ENCODE data around the gene SV2B. TPM values are rescaled to one million over a fixed set of nuclear protein-coding genes. Genes with fewer than 3 reads are reported as not detected.

The SV2B gene
- total RNA-seq, 2 donors from 2014 or later, result 6.5 to 8.8 TPM

DNA sequence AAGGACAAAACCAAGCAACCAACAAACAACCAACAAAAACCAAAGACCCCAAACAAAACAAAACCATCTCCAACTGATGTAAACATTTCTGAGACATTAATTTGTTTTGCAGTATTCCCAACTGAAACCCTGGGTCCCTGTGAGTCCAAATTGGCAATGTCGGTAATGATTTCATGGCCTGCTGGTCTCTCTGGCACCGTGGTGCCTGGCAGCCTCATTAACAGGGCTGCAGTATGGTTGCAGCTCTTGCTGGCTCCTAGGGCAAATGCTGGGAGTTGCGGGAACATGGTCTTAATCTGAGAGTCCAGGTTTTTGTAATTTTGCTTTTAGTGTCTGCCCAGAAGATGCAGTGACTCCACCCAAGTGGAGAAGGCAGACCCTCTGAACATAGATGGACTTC lies 128.3 kb downstream of the SV2B start:
- no peak for DNase-seq
- no peaks in the 10 kb centered on the region for H3K36me3 ChIP-seq (ENCODE audit: control insufficient read depth, insufficient read depth, low read length)
- peaks cover 20% of the 10 kb centered on the region for H3K27me3 ChIP-seq (ENCODE audit: control insufficient read depth, insufficient read depth, low read length, poor library complexity, severe bottlenecking)
- H3K36me3 Mint-ChIP-seq (ENCODE audit: low read depth), result no peaks in the 10 kb centered on the region
- H3K9me3 ChIP-seq (ENCODE audit: control insufficient read depth, low read length), result no peaks in the 10 kb centered on the region
- H3K9ac ChIP-seq (ENCODE audit: extremely low read depth, low read length, poor library complexity, severe bottlenecking), result no peak overlapping the region
- 76 to 92% methylated on average over 3 of the region's 3 CpGs for whole genome bisulfite sequencing, 2 experiments (ENCODE audit: insufficient coverage in 1 of 2, insufficient read length in 1 of 2)
- H3K4me1 ChIP-seq (ENCODE audit: control insufficient read depth, insufficient read depth, low read length), result no peaks in the 10 kb centered on the region
- no peak overlapping the region for H3K4me3 Mint-ChIP-seq
- H3K4me3 ChIP-seq (ENCODE audit: low read length), result no peak overlapping the region
- H3K27ac ChIP-seq (ENCODE audit: low read depth, low read length), result no peak overlapping the region
- H3K27me3 Mint-ChIP-seq (ENCODE audit: insufficient read depth), result peaks cover 18% of the 10 kb centered on the region
- TF ChIP-seq, protein P1, sequence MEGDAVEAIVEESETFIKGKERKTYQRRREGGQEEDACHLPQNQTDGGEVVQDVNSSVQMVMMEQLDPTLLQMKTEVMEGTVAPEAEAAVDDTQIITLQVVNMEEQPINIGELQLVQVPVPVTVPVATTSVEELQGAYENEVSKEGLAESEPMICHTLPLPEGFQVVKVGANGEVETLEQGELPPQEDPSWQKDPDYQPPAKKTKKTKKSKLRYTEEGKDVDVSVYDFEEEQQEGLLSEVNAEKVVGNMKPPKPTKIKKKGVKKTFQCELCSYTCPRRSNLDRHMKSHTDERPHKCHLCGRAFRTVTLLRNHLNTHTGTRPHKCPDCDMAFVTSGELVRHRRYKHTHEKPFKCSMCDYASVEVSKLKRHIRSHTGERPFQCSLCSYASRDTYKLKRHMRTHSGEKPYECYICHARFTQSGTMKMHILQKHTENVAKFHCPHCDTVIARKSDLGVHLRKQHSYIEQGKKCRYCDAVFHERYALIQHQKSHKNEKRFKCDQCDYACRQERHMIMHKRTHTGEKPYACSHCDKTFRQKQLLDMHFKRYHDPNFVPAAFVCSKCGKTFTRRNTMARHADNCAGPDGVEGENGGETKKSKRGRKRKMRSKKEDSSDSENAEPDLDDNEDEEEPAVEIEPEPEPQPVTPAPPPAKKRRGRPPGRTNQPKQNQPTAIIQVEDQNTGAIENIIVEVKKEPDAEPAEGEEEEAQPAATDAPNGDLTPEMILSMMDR (conservative IDR thresholded peaks at IDR 0.05), result no peak
- peaks cover 10% of the 10 kb centered on the region for H3K4me1 Mint-ChIP-seq
- no peak overlapping the region for H3K27ac Mint-ChIP-seq
- no peaks in the 10 kb centered on the region for H3K9me3 Mint-ChIP-seq

DNA sequence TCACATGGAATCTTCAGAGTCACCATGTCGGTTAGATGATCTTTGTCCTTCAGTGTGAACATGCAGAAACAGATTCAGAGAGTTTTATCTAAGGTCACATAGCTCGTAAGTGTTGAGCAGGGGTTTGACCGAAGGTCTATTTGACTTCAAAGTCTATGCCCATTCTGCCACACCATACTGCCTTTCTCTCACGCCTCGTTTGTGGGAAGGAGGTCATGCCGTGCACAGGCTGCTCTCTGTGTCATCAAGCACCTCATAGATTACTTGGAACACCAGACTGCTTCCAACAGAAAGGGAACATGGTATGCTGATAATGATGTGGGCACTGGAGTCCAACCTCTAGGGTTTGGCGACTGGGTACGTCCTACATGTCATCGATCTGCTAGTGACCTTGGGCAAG lies 128.8 kb downstream of the SV2B start:
- H3K36me3 Mint-ChIP-seq (ENCODE audit: low read depth), result no peaks in the 10 kb centered on the region

GRCh38 chr15:91231703-91232102 lies 131.6 kb downstream of the SV2B start:
- no peak overlapping the region for H3K9ac ChIP-seq (ENCODE audit: extremely low read depth, low read length, poor library complexity, severe bottlenecking)
- H3K27ac ChIP-seq (ENCODE audit: low read depth, low read length), result no peak overlapping the region
- H3K4me3 Mint-ChIP-seq, result no peak overlapping the region
- peaks cover 3% of the 10 kb centered on the region for H3K4me1 Mint-ChIP-seq
- H3K9me3 ChIP-seq (ENCODE audit: control insufficient read depth, low read length), result no peaks in the 10 kb centered on the region
- H3K4me1 ChIP-seq (ENCODE audit: control insufficient read depth, insufficient read depth, low read length), result no peaks in the 10 kb centered on the region
- no peaks in the 10 kb centered on the region for H3K9me3 Mint-ChIP-seq
- H3K27me3 Mint-ChIP-seq (ENCODE audit: insufficient read depth), result peaks cover 28% of the 10 kb centered on the region
- H3K4me3 ChIP-seq (ENCODE audit: low read length), result no peak overlapping the region
- H3K36me3 Mint-ChIP-seq (ENCODE audit: low read depth), result no peaks in the 10 kb centered on the region
- TF ChIP-seq, protein P1 (conservative IDR thresholded peaks at IDR 0.05), result no peak
- DNase-seq, result no peak
- H3K27me3 ChIP-seq (ENCODE audit: control insufficient read depth, insufficient read depth, low read length, poor library complexity, severe bottlenecking), result peaks cover 39% of the 10 kb centered on the region
- H3K36me3 ChIP-seq (ENCODE audit: control insufficient read depth, insufficient read depth, low read length), result no peaks in the 10 kb centered on the region
- no peak overlapping the region for H3K27ac Mint-ChIP-seq
- WGBS, 2 experiments (ENCODE audit: insufficient coverage in 1 of 2, insufficient read length in 1 of 2), result 93 to 94% methylated on average over 6 of the region's 6 CpGs

More for the DNA sequence above, 128.8 kb downstream of the SV2B start:
- H3K4me3 Mint-ChIP-seq, result no peak overlapping the region
- no peaks in the 10 kb centered on the region for H3K36me3 ChIP-seq (ENCODE audit: control insufficient read depth, insufficient read depth, low read length)
- 97% methylated on average over 9 of the region's 9 CpGs for WGBS, 2 experiments (ENCODE audit: insufficient coverage in 1 of 2, insufficient read length in 1 of 2)
- no peaks in the 10 kb centered on the region for H3K9me3 ChIP-seq (ENCODE audit: control insufficient read depth, low read length)
- H3K27me3 Mint-ChIP-seq (ENCODE audit: insufficient read depth), result peaks cover 13% of the 10 kb centered on the region
- no peak overlapping the region for H3K4me3 ChIP-seq (ENCODE audit: low read length)
- no peaks in the 10 kb centered on the region for H3K9me3 Mint-ChIP-seq
- H3K4me1 ChIP-seq (ENCODE audit: control insufficient read depth, insufficient read depth, low read length), result no peaks in the 10 kb centered on the region
- H3K27ac Mint-ChIP-seq, result no peak overlapping the region
- H3K27me3 ChIP-seq (ENCODE audit: control insufficient read depth, insufficient read depth, low read length, poor library complexity, severe bottlenecking), result peaks cover 17% of the 10 kb centered on the region
- no peak overlapping the region for H3K9ac ChIP-seq (ENCODE audit: extremely low read depth, low read length, poor library complexity, severe bottlenecking)
- no peak for DNase-seq
- H3K27ac ChIP-seq (ENCODE audit: low read depth, low read length), result no peak overlapping the region
- TF ChIP-seq, protein P1 (conservative IDR thresholded peaks at IDR 0.05), result no peak
- H3K4me1 Mint-ChIP-seq, result peaks cover 10% of the 10 kb centered on the region
